DMS153 treated with DMSO at 0.1 percent for 48 hours (cell line): ENCODE data around the gene KCND2.
"Not testable (repeated sequence)": the region's sequence is repeated elsewhere in the genome, so short reads cannot be mapped to it uniquely, and the experiment has no call there.

Experiments
- DNase-seq: peaks from one replicate; lab custom pipeline; 2025; ENCODE audit not compliant: unreplicated experiment; lab: John Stamatoyannopoulos, UW

The KCND2 gene

GRCh38 chr7:120735791-120736190 is 462.8 kb downstream of the KCND2 start:
- no peak for DNase-seq

- no peak for DNase-seq
These were observed 465.8 kb downstream of the KCND2 start for GRCh38 chr7:120738816-120739215.

GRCh38 chr7:120740348-120740747 is 467.4 kb downstream of the KCND2 start:
- peak; percentile 29 for DNase-seq

GRCh38 chr7:120741371-120742042 is 468.5 kb downstream of the KCND2 start:
- DNase-seq, result peak; percentile 85

- DNase-seq, result peak; percentile 72
These were observed 469.4 kb downstream of the KCND2 start for GRCh38 chr7:120742372-120742771.

GRCh38 chr7:120743128-120743527 is 470.2 kb downstream of the KCND2 start:
- peak; percentile 44 for DNase-seq

GRCh38 chr7:120760050-120760449 is 487.1 kb downstream of the KCND2 start:
- DNase-seq, result no peak

- DNase-seq, result no peak
These were observed 487.9 kb downstream of the KCND2 start for GRCh38 chr7:120760851-120761250.

GRCh38 chr7:120770206-120770605 is 497.2 kb downstream of the KCND2 start:
- DNase-seq, result no peak

- no peak for DNase-seq
These were observed 501.5 kb downstream of the KCND2 start for GRCh38 chr7:120774481-120774880.

GRCh38 chr7:120775755-120776154 is 502.8 kb downstream of the KCND2 start:
- no peak for DNase-seq

GRCh38 chr7:120779078-120779477 is 506.1 kb downstream of the KCND2 start:
- not testable (repeated sequence) for DNase-seq

- DNase-seq, result not testable (repeated sequence)
These were observed 507.5 kb downstream of the KCND2 start for GRCh38 chr7:120780451-120780850.

GRCh38 chr7:120780938-120781337 is 508.0 kb downstream of the KCND2 start:
- no peak for DNase-seq

- DNase-seq, result not testable (repeated sequence)
These were observed 508.9 kb downstream of the KCND2 start for GRCh38 chr7:120781924-120782323.

- DNase-seq, result no peak
These were observed 510.3 kb downstream of the KCND2 start for GRCh38 chr7:120783273-120783672.

GRCh38 chr7:120783721-120784120 is 510.7 kb downstream of the KCND2 start:
- DNase-seq, result no peak

GRCh38 chr7:120785095-120785494 is 512.1 kb downstream of the KCND2 start:
- no peak for DNase-seq

GRCh38 chr7:120792091-120792860 is 519.3 kb downstream of the KCND2 start:
- peak; percentile 31 for DNase-seq

GRCh38 chr7:120792861-120793130 is 519.8 kb downstream of the KCND2 start:
- DNase-seq, result no peak

- no peak for DNase-seq
These were observed 520.4 kb downstream of the KCND2 start for GRCh38 chr7:120793213-120793936.

GRCh38 chr7:120794106-120794729 is 521.2 kb downstream of the KCND2 start:
- no peak for DNase-seq
